H9 (cell line): ENCODE results near the gene FARP1. TPM values are rescaled to one million over a fixed set of nuclear protein-coding genes. Genes with fewer than 3 reads are reported as not detected.

Experiments
- DNase-seq: peaks from one replicate; pipeline ENCODE4 v3.0.0-alpha.2; 2017
- H2AFZ ChIP-seq: one replicate; pipeline ENCODE4 v1.6.1; 2013; ENCODE audit warnings: mild to moderate bottlenecking, low read length, control low read depth, moderate library complexity
- H2AK5ac ChIP-seq: 2 replicates; pipeline ENCODE4 v1.6.1; 2013; ENCODE audit warnings: low read length, control low read depth, mixed read lengths; ENCODE audit not compliant: insufficient read length
- H2BK120ac ChIP-seq: one replicate; pipeline ENCODE4 v1.6.1; 2013; ENCODE audit warnings: low read depth, mild to moderate bottlenecking, low read length, control low read depth, inconsistent platforms; ENCODE audit not compliant: poor library complexity, severe bottlenecking
- H2BK12ac ChIP-seq: 2 replicates; pipeline ENCODE4 v1.6.1; 2013; ENCODE audit warnings: low read length, control low read depth, mixed read lengths, low read depth; ENCODE audit not compliant: insufficient read length
- H2BK15ac ChIP-seq: 2 replicates; pipeline ENCODE4 v1.6.1; 2013; ENCODE audit warnings: low read depth, low read length, control low read depth
- H2BK20ac ChIP-seq: one replicate; pipeline ENCODE4 v1.6.1; 2013; ENCODE audit warnings: low read depth, mild to moderate bottlenecking, low read length, control low read depth, inconsistent platforms; ENCODE audit not compliant: poor library complexity, severe bottlenecking
- H2BK5ac ChIP-seq: 2 replicates; pipeline ENCODE4 v1.6.1; 2013; ENCODE audit warnings: low read length, control low read depth, mixed read lengths; ENCODE audit not compliant: insufficient read length
- H3K14ac ChIP-seq: 2 replicates; pipeline ENCODE4 v1.6.1; 2013; ENCODE audit warnings: low read length, control low read depth; ENCODE audit not compliant: insufficient read depth
- H3K18ac ChIP-seq: 2 replicates; pipeline ENCODE4 v1.6.1; 2013; ENCODE audit warnings: low read depth, mild to moderate bottlenecking, mixed read lengths, low read length, control low read depth; ENCODE audit not compliant: insufficient read length
- H3K23ac ChIP-seq: 2 replicates; pipeline ENCODE4 v1.6.1; 2013; ENCODE audit warnings: low read length, control low read depth, mixed read lengths, low read depth; ENCODE audit not compliant: insufficient read length
- H3K23me2 ChIP-seq: 2 replicates; pipeline ENCODE4 v1.6.1; 2013; ENCODE audit warnings: low read depth, mild to moderate bottlenecking, mixed read lengths, low read length, control low read depth; ENCODE audit not compliant: insufficient read length, poor library complexity, severe bottlenecking
- H3K27ac ChIP-seq: 2 replicates; pipeline ENCODE4 v1.5.1; 2013; ENCODE audit warnings: low read length, control low read depth, mixed read lengths, low read depth; ENCODE audit not compliant: insufficient read length
- H3K27me3 ChIP-seq: 2 replicates; pipeline ENCODE4 v1.6.1; 2013; ENCODE audit warnings: low read length, control low read depth, inconsistent platforms; ENCODE audit not compliant: insufficient read depth
- H3K4ac ChIP-seq: 2 replicates; pipeline ENCODE4 v1.6.1; 2013; ENCODE audit warnings: low read depth, mild to moderate bottlenecking, control low read depth, inconsistent platforms, low read length, moderate library complexity
- H3K4me1 ChIP-seq: 2 replicates; pipeline ENCODE4 v1.6.1; 2013; ENCODE audit warnings: low read length, control low read depth, inconsistent platforms; ENCODE audit not compliant: insufficient read depth
- H3K4me2 ChIP-seq: 2 replicates; pipeline ENCODE4 v1.6.1; 2013; ENCODE audit warnings: low read length, control low read depth, mixed read lengths; ENCODE audit not compliant: insufficient read length, insufficient read depth
- H3K56ac ChIP-seq: 2 replicates; pipeline ENCODE4 v1.6.1; 2013; ENCODE audit warnings: low read depth, mild to moderate bottlenecking, mixed read lengths, low read length, control low read depth; ENCODE audit not compliant: insufficient read length
- H3K79me1 ChIP-seq: 2 replicates; pipeline ENCODE4 v1.6.1; 2013; ENCODE audit warnings: low read depth, mild to moderate bottlenecking, moderate library complexity, low read length, control low read depth, inconsistent platforms; ENCODE audit not compliant: insufficient read depth, poor library complexity, severe bottlenecking
- H3K79me2 ChIP-seq: 2 replicates; pipeline ENCODE4 v1.6.1; 2013; ENCODE audit warnings: low read length, control low read depth, inconsistent platforms; ENCODE audit not compliant: insufficient read depth
- H3K9ac ChIP-seq: 2 replicates; pipeline ENCODE4 v1.6.1; 2013; ENCODE audit warnings: low read length, control low read depth, mixed read lengths; ENCODE audit not compliant: insufficient read length; ENCODE audit errors: extremely low read depth
- H3K9me3 ChIP-seq: one replicate; pipeline ENCODE4 v1.6.1; 2013; ENCODE audit warnings: low read depth, low read length, inconsistent platforms; ENCODE audit not compliant: control insufficient read depth
- H3T11ph ChIP-seq: one replicate; pipeline ENCODE4 v1.6.1; 2013; ENCODE audit warnings: mild to moderate bottlenecking, low read length, control low read depth, inconsistent platforms
- H4K20me1 ChIP-seq: one replicate; pipeline ENCODE4 v1.6.1; 2013; ENCODE audit not compliant: control insufficient read depth, insufficient read length, insufficient read depth
- H4K5ac ChIP-seq: 2 replicates; pipeline ENCODE4 v1.6.1; 2013; ENCODE audit warnings: low read depth, mild to moderate bottlenecking, mixed read lengths, low read length, control low read depth; ENCODE audit not compliant: insufficient read length
- H4K8ac ChIP-seq: replicated peaks from 2 replicates; pipeline ENCODE4 v1.6.1; 2013; ENCODE audit warnings: low read length, control low read depth, mixed read lengths, low read depth; ENCODE audit not compliant: insufficient read length
- H4K91ac ChIP-seq: 2 replicates; pipeline ENCODE4 v1.6.1; 2013; ENCODE audit warnings: low read depth, mild to moderate bottlenecking, moderate library complexity, mixed read lengths, low read length, control low read depth; ENCODE audit not compliant: insufficient read length
- H3K27ac Mint-ChIP-seq, 3 experiments: 2 replicates in 2 of 3; 3 replicates in 1 of 3; pipeline ENCODE4 v1.8.0; 2020 to 2021; ENCODE audit warnings: mixed read lengths in 3 of 3, mild to moderate bottlenecking in 1 of 3, moderate library complexity in 1 of 3
- H3K27me3 Mint-ChIP-seq: 2 replicates; pipeline ENCODE4 v1.8.0; 2021; ENCODE audit warnings: low read depth, mild to moderate bottlenecking, moderate library complexity, mixed read lengths
- H3K36me3 Mint-ChIP-seq, 3 experiments: 2 replicates in 2 of 3; 3 replicates in 1 of 3; pipeline ENCODE4 v1.8.0; 2020 to 2021; ENCODE audit warnings: low read depth in 3 of 3, mixed read lengths in 3 of 3; ENCODE audit not compliant: insufficient read depth in 1 of 3
- H3K4me1 Mint-ChIP-seq, 2 experiments: 2 replicates each; pipeline ENCODE4 v1.8.0; 2020; ENCODE audit warnings: mixed read lengths in 2 of 2
- H3K4me3 Mint-ChIP-seq, 2 experiments: 2 replicates in 1 of 2; 3 replicates in 1 of 2; pipeline ENCODE4 v1.8.0; 2020 to 2021; ENCODE audit warnings: mild to moderate bottlenecking in 2 of 2, mixed read lengths in 2 of 2, moderate library complexity in 1 of 2
- H3K9me3 Mint-ChIP-seq, 2 experiments: 2 replicates in 1 of 2; 3 replicates in 1 of 2; pipeline ENCODE4 v1.8.0; 2020; ENCODE audit warnings: mild to moderate bottlenecking in 2 of 2, mixed read lengths in 2 of 2, moderate library complexity in 1 of 2
- CTCF ChIP-seq: fragments of 200-600 bp; sonication (generic); conservative IDR thresholded peaks from 3 replicates; pipeline ENCODE4 v1.8.0; 2021; ENCODE audit warnings: antibody characterized with exemption, mild to moderate bottlenecking
- WGBS: extraction: QIAGEN DNeasy Blood & Tissue Kit; methylation state at CpG from one replicate; pipeline ENCODE4 v1.1.7; 2013; ENCODE audit warnings: missing lambda C conversion rate, low lambda C conversion rate, mixed read lengths; ENCODE audit not compliant: insufficient read length; ENCODE audit errors: extremely low coverage; 5-methylcytosine and 5-hydroxymethylcytosine counted together
- total RNA-seq: library from RNA; stranded (reverse); gene quantifications from 2 replicates; pipeline ENCODE4 v1.2.1, GENCODE V29; 2021

The FARP1 gene
- total RNA-seq, 1 experiment from 2014 or later: 95.9 TPM

DNA sequence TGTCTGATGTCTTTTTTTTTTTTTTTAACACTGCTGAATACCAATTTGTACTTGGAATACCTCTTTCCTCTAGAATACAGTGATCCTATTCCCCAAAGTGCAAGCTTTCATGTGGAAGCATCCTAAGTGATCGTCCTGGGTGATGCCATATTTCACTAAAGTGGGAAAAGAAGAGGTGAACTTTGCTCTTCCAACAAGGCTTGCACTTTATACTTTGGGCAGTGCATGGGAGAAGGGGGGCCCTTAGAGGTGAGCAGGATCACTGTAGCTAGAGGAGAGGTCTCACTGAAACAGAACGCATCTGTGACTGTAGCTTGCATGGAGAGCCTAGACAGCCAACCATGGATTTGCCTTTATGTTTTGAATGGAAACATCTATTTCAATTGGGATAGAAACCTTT lies 260.2 kb downstream of the FARP1 start:
- Histone ChIP-seq H2BK120ac (no peak overlapping the region), H4K20me1 (no peaks in the 10 kb centered on the region), H2AK5ac (no peak overlapping the region), H3K79me1 (no peaks in the 10 kb centered on the region), H4K5ac (no peak overlapping the region), H3T11ph (no peak overlapping the region), H3K27ac (no peak overlapping the region), H4K8ac (no peak overlapping the region), H3K4me1 (no peaks in the 10 kb centered on the region), H3K23me2 (no peaks in the 10 kb centered on the region), H3K23ac (no peak overlapping the region), H2BK20ac (no peak overlapping the region), H3K79me2 (no peaks in the 10 kb centered on the region), H3K9me3 (no peaks in the 10 kb centered on the region), H3K4me2 (no peak overlapping the region), H3K18ac (no peak overlapping the region), H2BK15ac (no peak overlapping the region), H2AFZ (no peak overlapping the region), H3K56ac (no peak overlapping the region), H3K4ac (no peak overlapping the region), H3K14ac (no peak overlapping the region), H4K91ac (no peak overlapping the region), H2BK12ac (no peak overlapping the region), H3K9ac (no peak overlapping the region), H2BK5ac (no peak overlapping the region), H3K27me3 (no peaks in the 10 kb centered on the region)
- peaks cover 15 to 17% of the 10 kb centered on the region in 2 experiments for H3K4me1 Mint-ChIP-seq
- no peak overlapping the region for H3K4me3 Mint-ChIP-seq
- WGBS: no CpG with 5 or more reads among the region's 2 CpGs
- H3K9me3 Mint-ChIP-seq: no peaks in the 10 kb centered on the region
- H3K36me3 Mint-ChIP-seq: peaks cover 0 to 8% (median 6%) of the 10 kb centered on the region in 3 experiments; a peak in 5 of 7 replicates
- DNase-seq: no peak
- H3K27me3 Mint-ChIP-seq: no peaks in the 10 kb centered on the region; the same call in 1 of the 2 replicates
- no peak for TF ChIP-seq CTCF
- no peak overlapping the region for H3K27ac Mint-ChIP-seq
